SK-N-MC (cell line): ENCODE data around the gene DNAH11.
"Not testable (repeated sequence)": the region's sequence is repeated elsewhere in the genome, so short reads cannot be mapped to it uniquely, and the experiment has no call there.

Source experiments
- DNase-seq: peaks from one replicate; pipeline ENCODE4 v3.0.0-alpha.2; 2011; ENCODE audit warnings: low read depth, low spot score
- H3K27ac ChIP-seq: fragments of 200-600 bp; sonication (generic); 2 replicates; pipeline ENCODE4 v1.5.1; 2016; ENCODE audit warnings: mixed run types
- H3K36me3 ChIP-seq: fragments of 200-600 bp; sonication (generic); 2 replicates; pipeline ENCODE4 v1.6.1; 2017; ENCODE audit warnings: antibody characterized with exemption, low read length, mixed read lengths; ENCODE audit not compliant: insufficient read depth
- H3K4me3 ChIP-seq: fragments of 200-600 bp; sonication (generic); 2 replicates; pipeline ENCODE4 v1.5.1; 2016
- H3K9ac ChIP-seq: fragments of 200-600 bp; sonication (generic); 2 replicates; pipeline ENCODE4 v1.8.0; 2017; ENCODE audit warnings: mixed run types, mixed read lengths; ENCODE audit not compliant: insufficient read length
- H3K9me3 ChIP-seq: fragments of 200-600 bp; sonication (generic); 2 replicates; pipeline ENCODE4 v1.6.1; 2017; ENCODE audit warnings: low read depth, mild to moderate bottlenecking, antibody characterized with exemption, low read length, moderate library complexity, mixed read lengths
- EZH2 ChIP-seq: fragments of 200-600 bp; sonication (generic); IDR thresholded peaks from one replicate; pipeline ENCODE4 v1.6.1; 2017; ENCODE audit warnings: antibody characterized with exemption
- FOXP2 ChIP-seq: optimal IDR thresholded peaks from 2 replicates; pipeline ENCODE3; 2011; ENCODE audit warnings: mild to moderate bottlenecking, moderate library complexity; ENCODE audit not compliant: insufficient read depth; ENCODE audit errors: extremely low read length, control extremely low read depth
- POLR2AphosphoS5 ChIP-seq: IDR thresholded peaks from 2 replicates; pipeline ENCODE4 v1.6.1; 2012; ENCODE audit warnings: mild to moderate bottlenecking, low read depth, low read length, borderline replicate concordance

DNAH11 gene

GRCh38 chr7:21524680-21525079, 18.2 kb upstream of the DNAH11 start:
- H3K9me3 ChIP-seq: no peaks in the 10 kb centered on the region
- no peak overlapping the region for H3K9ac ChIP-seq
- no peak for DNase-seq
- TF ChIP-seq POLR2AphosphoS5 (no peak), FOXP2 (no peak), EZH2 (no peak)
- no peaks in the 10 kb centered on the region for H3K36me3 ChIP-seq
- no peak overlapping the region for H3K27ac ChIP-seq
- no peak overlapping the region for H3K4me3 ChIP-seq

- DNase-seq: no peak
- H3K9me3 ChIP-seq: no peaks in the 10 kb centered on the region
- H3K27ac ChIP-seq: no peak overlapping the region
- no peak overlapping the region for H3K4me3 ChIP-seq
- H3K9ac ChIP-seq: no peak overlapping the region
- no peak for TF ChIP-seq POLR2AphosphoS5
- TF ChIP-seq FOXP2: no peak
- TF ChIP-seq EZH2: no peak
- no peaks in the 10 kb centered on the region for H3K36me3 ChIP-seq
Measured at GRCh38 chr7:21526007-21526406, 16.8 kb upstream of the DNAH11 start.

- Histone ChIP-seq H3K27ac (no peak overlapping the region), H3K36me3 (no peaks in the 10 kb centered on the region), H3K4me3 (no peak overlapping the region), H3K9me3 (no peaks in the 10 kb centered on the region), H3K9ac (no peak overlapping the region)
- TF ChIP-seq POLR2AphosphoS5: no peak
- no peak for DNase-seq
Measured at GRCh38 chr7:21526448-21526847, 16.4 kb upstream of the DNAH11 start.

- H3K36me3 ChIP-seq, H3K4me3 ChIP-seq, DNase-seq, H3K9ac ChIP-seq, H3K27ac ChIP-seq, H3K9me3 ChIP-seq: not testable (repeated sequence)
Measured at GRCh38 chr7:21532485-21532884, 10.4 kb upstream of the DNAH11 start.

- H3K27ac ChIP-seq, H3K9ac ChIP-seq, DNase-seq: not testable (repeated sequence)
Measured at GRCh38 chr7:21533646-21534045, 9.2 kb upstream of the DNAH11 start.

GRCh38 chr7:21536445-21537118, 6.3 kb upstream of the DNAH11 start:
- H3K4me3 ChIP-seq, H3K36me3 ChIP-seq, H3K9me3 ChIP-seq, H3K27ac ChIP-seq, H3K9ac ChIP-seq, DNase-seq: not testable (repeated sequence)

More at GRCh38 chr7:21533646-21534045, 9.2 kb upstream of the DNAH11 start:
- H3K9me3 ChIP-seq, H3K36me3 ChIP-seq, H3K4me3 ChIP-seq: not testable (repeated sequence)

GRCh38 chr7:21538936-21539495, 3.8 kb upstream of the DNAH11 start:
- H3K9me3 ChIP-seq: no peaks in the 10 kb centered on the region
- H3K4me3 ChIP-seq: no peak overlapping the region
- no peak for TF ChIP-seq POLR2AphosphoS5
- no peak for TF ChIP-seq FOXP2
- H3K36me3 ChIP-seq: no peaks in the 10 kb centered on the region
- DNase-seq: no peak
- H3K9ac ChIP-seq: no peak overlapping the region
- H3K27ac ChIP-seq: no peak overlapping the region

GRCh38 chr7:21543528-21544302, 876 bp downstream of the DNAH11 start:
- no peak for TF ChIP-seq EZH2
- TF ChIP-seq POLR2AphosphoS5: no peak
- no peak for TF ChIP-seq FOXP2

GRCh38 chr7:21544303-21544656, 1.4 kb downstream of the DNAH11 start:
- H3K9ac ChIP-seq: no peak overlapping the region
- no peak for DNase-seq
- TF ChIP-seq POLR2AphosphoS5 (no peak), FOXP2 (no peak), EZH2 (no peak)
- H3K36me3 ChIP-seq: no peaks in the 10 kb centered on the region
- H3K4me3 ChIP-seq: no peak overlapping the region
- H3K27ac ChIP-seq: no peak overlapping the region
- no peaks in the 10 kb centered on the region for H3K9me3 ChIP-seq

More at GRCh38 chr7:21543528-21544302, 876 bp downstream of the DNAH11 start:
- DNase-seq: no peak
- Histone ChIP-seq H3K9ac (no peak overlapping the region), H3K27ac (no peak overlapping the region), H3K9me3 (no peaks in the 10 kb centered on the region), H3K4me3 (no peak overlapping the region), H3K36me3 (no peaks in the 10 kb centered on the region)
